Neural progenitor cell (in vitro differentiated cells): ENCODE measurements around the gene TNNI2. TPM values are rescaled to one million over a fixed set of nuclear protein-coding genes. Genes with fewer than 3 reads are reported as not detected.

Experiments used
- DNase-seq: peaks from one replicate; pipeline ENCODE4 v3.0.0-alpha.2; 2016; ENCODE audit warnings: low spot score
- H2AFZ ChIP-seq: fragments of 200-600 bp; sonication (generic); replicated peaks from 2 replicates; pipeline ENCODE4 v1.6.1; 2016; ENCODE audit warnings: antibody characterized with exemption
- H3F3A ChIP-seq: fragments of 200-600 bp; sonication (generic); 2 replicates; pipeline ENCODE4 v1.6.1; 2016; ENCODE audit warnings: antibody characterized with exemption, low read depth
- H3K27ac ChIP-seq: fragments of 200-600 bp; sonication (generic); 2 replicates; pipeline ENCODE4 v1.5.1; 2016; ENCODE audit warnings: mild to moderate bottlenecking
- H3K27me3 ChIP-seq: fragments of 200-600 bp; sonication (generic); 2 replicates; pipeline ENCODE4 v1.6.1; 2016; ENCODE audit warnings: mild to moderate bottlenecking, moderate library complexity
- H3K36me3 ChIP-seq: fragments of 200-600 bp; sonication (generic); 2 replicates; pipeline ENCODE4 v1.5.1; 2016
- H3K4me1 ChIP-seq: fragments of 200-600 bp; sonication (generic); 2 replicates; pipeline ENCODE4 v1.6.1; 2016; ENCODE audit warnings: mixed run types
- H3K4me2 ChIP-seq: fragments of 200-600 bp; sonication (generic); 2 replicates; pipeline ENCODE4 v1.6.1; 2016
- H3K4me3 ChIP-seq: fragments of 200-600 bp; sonication (generic); 2 replicates; pipeline ENCODE4 v1.5.1; 2016
- H3K79me2 ChIP-seq: fragments of 200-600 bp; sonication (generic); 2 replicates; pipeline ENCODE4 v1.6.1; 2016; ENCODE audit warnings: low read depth
- H3K9ac ChIP-seq: fragments of 200-600 bp; sonication (generic); 2 replicates; pipeline ENCODE4 v1.6.1; 2016
- H3K9me3 ChIP-seq: fragments of 200-600 bp; sonication (generic); 2 replicates; pipeline ENCODE4 v1.5.1; 2016; ENCODE audit warnings: low read depth
- H4K20me1 ChIP-seq: fragments of 200-600 bp; sonication (generic); 2 replicates; pipeline ENCODE4 v1.6.1; 2016; ENCODE audit warnings: low read depth
- H3K27ac Mint-ChIP-seq: 3 replicates; pipeline ENCODE4 v1.8.0; 2021; ENCODE audit warnings: mixed read lengths
- H3K27me3 Mint-ChIP-seq: 2 replicates; pipeline ENCODE4 v1.8.0; 2022; ENCODE audit warnings: low read depth, mild to moderate bottlenecking, inconsistent platforms, moderate library complexity, mixed read lengths; ENCODE audit not compliant: insufficient read depth
- H3K36me3 Mint-ChIP-seq: 3 replicates; pipeline ENCODE4 v1.8.0; 2021; ENCODE audit warnings: mixed read lengths
- H3K4me1 Mint-ChIP-seq: 3 replicates; pipeline ENCODE4 v1.8.0; 2021; ENCODE audit warnings: mixed read lengths
- H3K4me3 Mint-ChIP-seq: 3 replicates; pipeline ENCODE4 v1.8.0; 2021; ENCODE audit warnings: mild to moderate bottlenecking, moderate library complexity, mixed read lengths
- H3K9me3 Mint-ChIP-seq: 3 replicates; pipeline ENCODE4 v1.8.0; 2020; ENCODE audit warnings: mixed read lengths
- EZH2 ChIP-seq: fragments of 200-600 bp; sonication (generic); IDR thresholded peaks from 2 replicates; pipeline ENCODE4 v1.6.1; 2017; ENCODE audit warnings: antibody characterized with exemption, mild to moderate bottlenecking, moderate library complexity
- EZH2phosphoT487 ChIP-seq: fragments of 200-600 bp; sonication (generic); IDR thresholded peaks from 2 replicates; pipeline ENCODE4 v1.6.1; 2017; ENCODE audit warnings: antibody characterized with exemption
- total RNA-seq: library from RNA; depleted of rRNA; stranded (reverse); fragments of >200 nt; gene quantifications from 2 replicates; pipeline ENCODE4 v1.2.3, GENCODE V29; 2015; ENCODE audit warnings: low replicate concordance
- TF ChIP-seq, protein P1 (sequence below): fragments of 200-600 bp; sonication (generic); IDR thresholded peaks from 2 replicates; pipeline ENCODE4 v1.5.1; 2017; ENCODE audit warnings: antibody characterized with exemption, mild to moderate bottlenecking

Gene TNNI2
- total RNA-seq, 1 donor from 2014 or later, result 2.6 TPM

DNA sequence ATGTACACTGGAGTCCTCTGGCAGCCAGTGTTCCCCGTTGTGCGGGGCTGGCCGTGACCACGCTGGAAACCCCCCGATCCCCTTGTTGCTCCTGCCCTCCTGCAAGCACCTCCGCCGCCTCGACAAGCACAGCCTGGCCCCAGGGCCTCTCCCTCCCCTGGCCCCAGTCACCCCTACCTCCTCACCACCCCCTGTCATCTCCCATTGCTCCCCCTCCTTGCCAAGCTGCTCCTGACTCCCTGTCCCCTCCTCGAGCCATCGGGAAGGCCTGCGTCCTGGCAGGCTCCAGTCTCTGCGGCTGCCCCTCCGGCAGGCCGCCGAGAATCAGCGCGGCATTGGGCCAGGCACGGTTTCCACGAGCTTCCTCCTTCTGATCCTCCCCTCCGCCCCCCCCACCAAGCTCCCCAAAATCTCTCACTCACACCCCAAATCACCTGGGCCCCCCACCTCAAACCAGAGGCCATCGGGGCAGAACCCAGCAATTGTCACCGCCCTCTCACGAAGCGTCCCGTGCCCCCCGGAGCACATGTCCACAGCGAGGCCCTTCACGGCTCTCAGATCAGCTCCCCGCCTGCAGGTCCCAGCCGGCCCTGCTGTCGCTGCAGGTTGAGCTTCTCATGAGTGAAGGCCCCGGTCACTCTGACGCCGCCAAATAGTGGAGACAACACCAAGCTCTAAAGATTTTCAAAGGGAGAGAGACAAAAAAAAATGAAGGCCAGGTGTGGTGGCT is 8.4 kb downstream of the TNNI2 start:
- H3K9ac ChIP-seq, result no peak overlapping the region
- Mint-ChIP-seq H3K4me3 (no peak overlapping the region), H3K36me3 (no peaks in the 10 kb centered on the region), H3K4me1 (peaks cover 18% of the 10 kb centered on the region), H3K27ac (peak overlapping the region; percentile 81), H3K27me3 (peaks cover 11% of the 10 kb centered on the region), H3K9me3 (no peaks in the 10 kb centered on the region)
- no peaks in the 10 kb centered on the region for H3K9me3 ChIP-seq
- no peak overlapping the region for H2AFZ ChIP-seq
- H3K4me3 ChIP-seq, result no peak overlapping the region
- H3F3A ChIP-seq, result no peaks in the 10 kb centered on the region
- H3K79me2 ChIP-seq, result no peaks in the 10 kb centered on the region
- H3K4me1 ChIP-seq, result no peaks in the 10 kb centered on the region
- no peaks in the 10 kb centered on the region for H3K36me3 ChIP-seq
- H3K4me2 ChIP-seq, result no peak overlapping the region
- H3K27me3 ChIP-seq, result no peaks in the 10 kb centered on the region
- DNase-seq, result no peak
- no peaks in the 10 kb centered on the region for H4K20me1 ChIP-seq
- no peak for TF ChIP-seq EZH2
- H3K27ac ChIP-seq, result no peak overlapping the region

GRCh38 chr11:1847926-1848639 is 9.3 kb downstream of the TNNI2 start:
- H3K27me3 Mint-ChIP-seq, result peaks cover 11% of the 10 kb centered on the region

GRCh38 chr11:1848640-1849430 is 10.1 kb downstream of the TNNI2 start:
- Mint-ChIP-seq H3K27me3 (peaks cover 11% of the 10 kb centered on the region), H3K27ac (peak overlapping the region; percentile 74), H3K9me3 (no peaks in the 10 kb centered on the region), H3K4me1 (peaks cover 13% of the 10 kb centered on the region), H3K4me3 (no peak overlapping the region), H3K36me3 (no peaks in the 10 kb centered on the region)
- H3K4me3 ChIP-seq, result no peak overlapping the region
- no peak overlapping the region for H3K4me2 ChIP-seq
- no peak overlapping the region for H3K9ac ChIP-seq
- no peaks in the 10 kb centered on the region for H3K79me2 ChIP-seq
- H2AFZ ChIP-seq, result no peak overlapping the region
- no peaks in the 10 kb centered on the region for H3F3A ChIP-seq
- H3K27ac ChIP-seq, result no peak overlapping the region
- H3K27me3 ChIP-seq, result no peaks in the 10 kb centered on the region
- no peak for DNase-seq
- no peaks in the 10 kb centered on the region for H3K9me3 ChIP-seq
- no peaks in the 10 kb centered on the region for H3K4me1 ChIP-seq
- TF ChIP-seq EZH2 (no peak), EZH2phosphoT487 (no peak)
- TF ChIP-seq, protein P1, sequence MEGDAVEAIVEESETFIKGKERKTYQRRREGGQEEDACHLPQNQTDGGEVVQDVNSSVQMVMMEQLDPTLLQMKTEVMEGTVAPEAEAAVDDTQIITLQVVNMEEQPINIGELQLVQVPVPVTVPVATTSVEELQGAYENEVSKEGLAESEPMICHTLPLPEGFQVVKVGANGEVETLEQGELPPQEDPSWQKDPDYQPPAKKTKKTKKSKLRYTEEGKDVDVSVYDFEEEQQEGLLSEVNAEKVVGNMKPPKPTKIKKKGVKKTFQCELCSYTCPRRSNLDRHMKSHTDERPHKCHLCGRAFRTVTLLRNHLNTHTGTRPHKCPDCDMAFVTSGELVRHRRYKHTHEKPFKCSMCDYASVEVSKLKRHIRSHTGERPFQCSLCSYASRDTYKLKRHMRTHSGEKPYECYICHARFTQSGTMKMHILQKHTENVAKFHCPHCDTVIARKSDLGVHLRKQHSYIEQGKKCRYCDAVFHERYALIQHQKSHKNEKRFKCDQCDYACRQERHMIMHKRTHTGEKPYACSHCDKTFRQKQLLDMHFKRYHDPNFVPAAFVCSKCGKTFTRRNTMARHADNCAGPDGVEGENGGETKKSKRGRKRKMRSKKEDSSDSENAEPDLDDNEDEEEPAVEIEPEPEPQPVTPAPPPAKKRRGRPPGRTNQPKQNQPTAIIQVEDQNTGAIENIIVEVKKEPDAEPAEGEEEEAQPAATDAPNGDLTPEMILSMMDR, result no peak
- no peaks in the 10 kb centered on the region for H3K36me3 ChIP-seq
- no peaks in the 10 kb centered on the region for H4K20me1 ChIP-seq

More at GRCh38 chr11:1847926-1848639, 9.3 kb downstream of the TNNI2 start:
- Histone ChIP-seq H3K9me3 (no peaks in the 10 kb centered on the region), H4K20me1 (no peaks in the 10 kb centered on the region), H3K4me1 (no peaks in the 10 kb centered on the region), H3K4me3 (no peak overlapping the region), H3K79me2 (no peaks in the 10 kb centered on the region), H3K9ac (no peak overlapping the region), H3K27ac (no peak overlapping the region), H3K4me2 (no peak overlapping the region), H3K36me3 (no peaks in the 10 kb centered on the region), H3F3A (no peaks in the 10 kb centered on the region), H2AFZ (no peak overlapping the region), H3K27me3 (no peaks in the 10 kb centered on the region)
- no peak overlapping the region for H3K4me3 Mint-ChIP-seq
- no peak for DNase-seq
- peak overlapping the region; percentile 81 for H3K27ac Mint-ChIP-seq
- no peaks in the 10 kb centered on the region for H3K36me3 Mint-ChIP-seq
- TF ChIP-seq EZH2phosphoT487 (no peak), EZH2 (no peak)
- TF ChIP-seq, protein P1, result no peak
- no peaks in the 10 kb centered on the region for H3K9me3 Mint-ChIP-seq
- H3K4me1 Mint-ChIP-seq, result peaks cover 18% of the 10 kb centered on the region
